Progenitor cell of endocrine pancreas (in vitro differentiated cells): Measurements from ENCODE around the gene EYS. TPM values are rescaled to one million over a fixed set of nuclear protein-coding genes. Genes with fewer than 3 reads are reported as not detected.

Source experiments
- DNase-seq: peaks from one replicate; pipeline ENCODE4 v3.0.0; 2021; ENCODE audit warnings: low spot score; ENCODE audit not compliant: unreplicated experiment
- H3K27ac Mint-ChIP-seq: 2 replicates; pipeline ENCODE4 v1.8.0; 2021; ENCODE audit warnings: mild to moderate bottlenecking, moderate library complexity, mixed read lengths
- H3K27me3 Mint-ChIP-seq: 2 replicates; pipeline ENCODE4 v1.8.0; 2021; ENCODE audit warnings: mixed read lengths
- H3K36me3 Mint-ChIP-seq: 2 replicates; pipeline ENCODE4 v1.8.0; 2022; ENCODE audit warnings: mixed read lengths; ENCODE audit not compliant: insufficient read depth
- H3K4me1 Mint-ChIP-seq: 2 replicates; pipeline ENCODE4 v1.8.0; 2021; ENCODE audit warnings: low read depth, mixed read lengths
- H3K4me3 Mint-ChIP-seq: 2 replicates; pipeline ENCODE4 v1.8.0; 2021; ENCODE audit warnings: low read depth, mild to moderate bottlenecking, moderate library complexity, mixed read lengths
- H3K9me3 Mint-ChIP-seq: 2 replicates; pipeline ENCODE4 v1.8.0; 2021; ENCODE audit warnings: low read depth, mixed read lengths
- CTCF ChIP-seq: fragments of 200-600 bp; sonication (generic); IDR thresholded peaks from one replicate; pipeline ENCODE4 v1.5.0; 2021; ENCODE audit warnings: antibody characterized with exemption, mild to moderate bottlenecking; ENCODE audit not compliant: unreplicated experiment
- total RNA-seq: library from RNA; stranded (reverse); gene quantifications from 2 replicates; pipeline ENCODE4 v1.2.1, GENCODE V29; 2021

Gene EYS
- total RNA-seq, 1 donor from 2014 or later, result 0.46 TPM

GRCh38 chr6:64776359-64776758 lies 930.7 kb downstream of the EYS start:
- Mint-ChIP-seq H3K27me3 (no peaks in the 10 kb centered on the region), H3K4me1 (peaks cover 3% of the 10 kb centered on the region), H3K36me3 (no peaks in the 10 kb centered on the region), H3K9me3 (peaks cover 15% of the 10 kb centered on the region), H3K27ac (no peak overlapping the region), H3K4me3 (no peak overlapping the region)
- TF ChIP-seq CTCF, result no peak
- no peak for DNase-seq

- TF ChIP-seq CTCF, result no peak
- Mint-ChIP-seq H3K36me3 (no peaks in the 10 kb centered on the region), H3K4me3 (no peak overlapping the region), H3K27ac (no peak overlapping the region), H3K4me1 (peaks cover 3% of the 10 kb centered on the region), H3K27me3 (no peaks in the 10 kb centered on the region), H3K9me3 (peaks cover 7% of the 10 kb centered on the region)
- no peak for DNase-seq
Observed at GRCh38 chr6:64774881-64775280, 932.1 kb downstream of the EYS start.

GRCh38 chr6:64750910-64751309 lies 956.1 kb downstream of the EYS start:
- no peak for DNase-seq
- Mint-ChIP-seq H3K36me3 (no peaks in the 10 kb centered on the region), H3K9me3 (no peaks in the 10 kb centered on the region), H3K27ac (no peak overlapping the region), H3K4me3 (no peak overlapping the region), H3K4me1 (no peaks in the 10 kb centered on the region), H3K27me3 (no peaks in the 10 kb centered on the region)
- no peak for TF ChIP-seq CTCF

GRCh38 chr6:64737418-64737817 lies 969.6 kb downstream of the EYS start:
- no peaks in the 10 kb centered on the region for H3K27me3 Mint-ChIP-seq
- H3K36me3 Mint-ChIP-seq, result no peaks in the 10 kb centered on the region
- no peak overlapping the region for H3K27ac Mint-ChIP-seq
- no peak for DNase-seq
- no peaks in the 10 kb centered on the region for H3K4me1 Mint-ChIP-seq
- TF ChIP-seq CTCF, result no peak
- no peak overlapping the region for H3K4me3 Mint-ChIP-seq
- no peaks in the 10 kb centered on the region for H3K9me3 Mint-ChIP-seq

- Mint-ChIP-seq H3K27me3 (no peaks in the 10 kb centered on the region), H3K27ac (no peak overlapping the region), H3K36me3 (no peaks in the 10 kb centered on the region), H3K4me3 (no peak overlapping the region), H3K9me3 (no peaks in the 10 kb centered on the region), H3K4me1 (no peaks in the 10 kb centered on the region)
- no peak for DNase-seq
- TF ChIP-seq CTCF, result no peak
Observed at GRCh38 chr6:64736421-64736950, 970.5 kb downstream of the EYS start.
